Cardiac septum (tissue), 1 donor: ENCODE results near the gene PPP1R8. TPM values are rescaled to one million over a fixed set of nuclear protein-coding genes. Genes with fewer than 3 reads are reported as not detected.

Experiments
- DNase-seq: peaks from one replicate; pipeline ENCODE4 v3.0.0-alpha.2; 2020; ENCODE audit warnings: low spot score
- intact Hi-C: fragments of 100-400 bp; cut with DNase I; formaldehyde crosslinking; loops from one replicate; pipeline ENCODE4 v1.14.0; 2022
- total RNA-seq: library from RNA; stranded (reverse); fragmentation: NEBNext Ultra II Directional; extraction: Animal tissue kit (Norgen Biotek cat#: 25700); gene quantifications from one replicate; pipeline ENCODE4 v1.2.1, GENCODE V29; 2021
- donor health status: DM: no; HTN: no; CAD: no.

The PPP1R8 gene
- total RNA-seq, 1 donor from 2014 or later: 23.8 TPM

DNA sequence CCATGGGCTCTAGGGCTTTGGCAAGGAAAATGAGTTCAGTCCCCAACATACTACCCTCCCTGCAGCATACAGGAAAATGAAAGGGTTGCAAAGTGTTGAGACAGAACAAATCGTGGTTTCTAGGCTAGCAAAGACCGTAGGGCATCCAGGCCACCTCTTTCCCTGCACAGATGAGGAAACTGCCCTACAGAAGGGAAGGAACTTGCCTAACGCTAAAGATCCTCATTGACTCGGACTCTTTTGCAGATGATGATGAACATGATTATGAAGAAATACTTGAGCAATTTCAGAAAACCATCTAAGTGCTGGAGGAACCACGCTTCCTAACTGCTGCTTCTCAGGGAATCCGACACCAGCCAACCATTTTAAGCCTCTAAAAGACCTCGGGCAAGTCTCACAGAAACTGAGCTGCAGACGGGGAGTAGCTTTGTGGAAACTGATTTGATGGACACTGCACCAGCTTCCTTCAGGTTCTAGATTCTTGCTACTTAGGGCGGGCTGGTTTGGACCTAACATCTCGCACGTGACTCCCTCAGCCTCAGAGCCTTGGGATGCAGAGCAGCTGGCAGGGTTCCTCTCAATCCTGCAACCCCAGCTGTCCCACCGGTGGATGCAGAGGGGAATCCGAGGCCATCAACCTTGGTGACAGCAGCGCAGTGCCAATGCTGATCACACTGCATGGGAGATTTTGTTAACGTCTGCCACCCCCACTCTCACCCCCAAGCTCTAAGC lies 55.2 kb downstream of the PPP1R8 start:
- intact Hi-C loops: no loop called here
- DNase-seq: no peak

DNA sequence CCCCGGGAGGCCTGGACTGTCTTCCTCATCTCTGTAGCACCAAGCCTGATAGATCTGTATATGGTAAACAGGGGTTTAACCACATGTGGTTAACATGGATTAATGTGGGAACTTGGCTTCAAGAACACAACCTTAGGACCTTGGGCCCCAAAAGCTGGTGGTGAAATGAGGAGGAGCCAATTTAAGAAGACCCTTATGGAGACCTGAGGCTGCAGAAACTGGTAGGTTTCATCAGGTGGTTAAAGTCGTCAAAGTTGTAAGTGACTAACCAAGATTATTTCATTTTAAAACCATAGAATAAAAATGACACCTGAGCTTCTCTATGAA lies 55.7 kb downstream of the PPP1R8 start:
- intact Hi-C loops: no loop called here
- no peak for DNase-seq

DNA sequence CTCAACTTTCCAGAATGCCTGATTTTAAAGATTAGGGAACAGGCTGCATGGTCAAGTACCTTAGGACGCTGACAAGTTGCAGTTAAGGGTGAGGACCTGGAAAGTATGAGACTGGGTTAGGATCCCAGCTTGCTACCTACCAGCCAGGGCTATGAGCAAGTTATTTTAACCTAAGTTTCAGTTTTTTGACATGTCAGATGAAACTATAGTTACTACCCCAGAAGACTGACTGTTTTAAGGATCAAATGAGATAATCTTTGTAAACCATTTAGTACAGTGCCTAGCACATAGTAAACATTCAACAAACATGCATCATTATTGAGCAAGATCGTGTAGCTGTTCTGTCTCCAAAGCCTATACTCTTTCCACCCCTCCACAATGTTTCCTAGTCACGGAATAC lies 56.2 kb downstream of the PPP1R8 start:
- DNase-seq: no peak
- intact Hi-C loops: no loop called here

DNA sequence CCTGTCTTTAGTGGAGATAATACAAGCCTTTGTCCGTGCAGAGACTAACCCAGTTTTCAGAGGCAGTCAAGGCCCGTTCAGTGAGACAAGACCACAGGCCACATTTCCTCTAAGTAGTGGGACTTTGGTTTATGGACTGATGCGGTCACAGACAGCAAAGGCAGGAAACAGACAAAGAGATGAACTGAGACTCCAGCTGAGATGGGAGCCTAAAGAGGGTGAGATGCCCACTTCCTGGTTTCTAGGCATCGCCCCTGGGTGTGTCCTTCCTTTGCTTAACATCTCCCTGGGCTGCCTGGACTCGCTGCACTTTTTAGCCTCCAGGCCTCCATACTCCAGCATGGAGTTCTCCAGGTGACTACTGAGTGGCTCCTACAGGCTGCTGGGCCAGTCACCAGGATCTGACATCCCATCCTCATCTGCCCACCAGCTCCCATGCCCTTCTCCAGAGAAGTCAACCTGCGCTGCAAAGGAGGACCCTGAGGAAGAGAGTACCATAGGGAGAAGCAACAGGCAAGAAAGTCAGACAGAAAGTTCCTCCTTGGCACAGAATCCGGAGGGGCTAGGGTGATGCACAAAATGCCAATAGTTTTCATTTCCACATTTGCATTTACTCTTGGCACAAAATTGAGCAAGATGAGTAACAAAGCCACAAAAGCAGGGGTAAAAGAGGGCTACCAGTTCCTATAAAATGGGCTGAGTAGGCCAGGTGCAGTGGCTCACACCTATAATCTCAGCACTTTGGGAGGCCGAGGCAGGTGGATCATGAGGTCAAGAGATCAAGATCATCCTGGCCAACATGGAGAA lies 56.8 kb downstream of the PPP1R8 start:
- intact Hi-C loops: no loop called here
- DNase-seq: no peak

DNA sequence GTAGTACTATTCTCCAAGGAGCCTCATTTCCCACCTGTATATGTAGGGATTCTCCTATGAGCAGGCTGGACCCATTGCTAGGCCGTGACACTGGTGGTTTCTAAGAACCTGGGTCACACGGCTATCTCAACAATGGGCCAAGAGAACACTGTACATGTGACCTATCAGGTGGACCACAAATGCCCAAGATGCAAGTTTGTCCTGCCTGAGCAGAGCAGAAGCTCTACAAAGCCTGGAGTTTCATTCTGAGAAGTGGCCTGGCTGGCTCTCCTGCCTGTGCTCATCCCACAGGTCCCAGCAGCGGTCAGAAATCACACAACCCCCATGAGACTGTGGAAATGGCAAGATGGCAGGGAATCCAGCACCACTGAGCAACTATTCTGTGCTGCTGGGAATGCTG lies 58.9 kb downstream of the PPP1R8 start:
- intact Hi-C loops: no loop called here
- no peak for DNase-seq

DNA sequence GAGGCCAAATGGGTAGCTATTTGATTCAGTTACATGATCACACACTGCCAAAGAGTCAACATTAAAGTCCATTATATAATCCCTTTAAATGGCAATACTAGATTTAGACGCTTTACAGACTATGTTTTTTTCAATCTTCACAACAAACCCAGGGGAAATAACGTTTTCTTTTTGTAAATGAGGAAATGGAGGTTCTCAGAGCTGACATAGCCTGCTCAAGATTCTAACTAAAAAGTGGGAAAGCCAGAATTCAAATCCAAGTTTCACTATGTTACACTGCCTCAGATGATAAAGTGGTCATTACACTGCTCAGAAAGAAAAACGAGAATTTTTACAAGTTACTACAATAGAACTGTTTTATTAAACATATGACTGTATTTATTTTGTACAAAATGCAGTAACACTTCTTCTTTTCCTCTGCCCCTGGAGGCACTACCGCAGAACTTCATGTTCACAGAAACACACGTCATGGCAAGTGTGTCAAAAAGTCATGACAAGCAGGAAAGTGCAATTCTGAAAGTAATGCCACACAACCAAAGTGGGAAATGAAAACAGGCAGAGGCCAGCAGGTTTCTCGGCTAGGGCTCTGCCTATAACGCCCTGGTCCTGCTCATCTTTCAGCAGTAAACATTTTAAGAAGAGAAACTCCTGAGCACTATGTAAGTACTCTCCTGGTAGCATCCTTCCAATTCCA lies 60.8 kb downstream of the PPP1R8 start:
- intact Hi-C loops: no loop called here

DNA sequence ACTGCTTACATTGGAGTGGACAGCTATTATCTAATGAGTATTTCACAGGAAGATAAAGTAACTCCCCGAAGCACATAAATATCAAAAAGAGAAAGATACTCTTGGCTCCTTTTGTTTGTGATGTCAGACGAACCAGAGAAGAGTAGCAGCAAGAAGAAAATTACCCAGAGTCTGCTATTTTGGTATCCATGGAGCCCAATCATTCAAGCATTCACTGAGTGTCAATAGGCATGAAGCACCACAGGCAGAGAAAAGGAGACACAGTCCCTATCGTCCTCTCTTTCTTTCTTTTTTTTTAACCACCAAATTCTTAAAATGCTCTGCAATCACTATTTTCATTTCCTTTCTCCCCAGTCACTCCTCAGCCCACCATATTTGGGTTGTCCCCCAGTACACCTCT lies 63.9 kb downstream of the PPP1R8 start:
- no peak for DNase-seq

More for the DNA sequence above, 60.8 kb downstream of the PPP1R8 start:
- DNase-seq: no peak

More for the DNA sequence above, 63.9 kb downstream of the PPP1R8 start:
- intact Hi-C loops: no loop called here

Other genes starting within 250 kb of the PPP1R8 start
- 57.7 TPM for gene AHDC1, start 226.6 kb upstream of the PPP1R8 start, total RNA-seq
- 3.8 TPM for gene FGR, start 195.6 kb upstream of the PPP1R8 start, total RNA-seq
- 32.4 TPM for gene IFI6, start 158.6 kb upstream of the PPP1R8 start, total RNA-seq
- 11.5 TPM for gene FAM76A, start 104.8 kb upstream of the PPP1R8 start, total RNA-seq
- gene STX12, start 57.6 kb upstream of the PPP1R8 start, total RNA-seq: 27.4 TPM
- 3.6 TPM for gene THEMIS2, start 41.8 kb downstream of the PPP1R8 start, total RNA-seq
- 13.2 TPM for gene RPA2, start 83.8 kb downstream of the PPP1R8 start, total RNA-seq
- not detected for gene SMPDL3B, start 104.2 kb downstream of the PPP1R8 start, total RNA-seq
- gene XKR8, start 129.2 kb downstream of the PPP1R8 start, total RNA-seq: 3.0 TPM